ENCODE measurements around the gene DQX1.

DQX1 gene

DNA sequence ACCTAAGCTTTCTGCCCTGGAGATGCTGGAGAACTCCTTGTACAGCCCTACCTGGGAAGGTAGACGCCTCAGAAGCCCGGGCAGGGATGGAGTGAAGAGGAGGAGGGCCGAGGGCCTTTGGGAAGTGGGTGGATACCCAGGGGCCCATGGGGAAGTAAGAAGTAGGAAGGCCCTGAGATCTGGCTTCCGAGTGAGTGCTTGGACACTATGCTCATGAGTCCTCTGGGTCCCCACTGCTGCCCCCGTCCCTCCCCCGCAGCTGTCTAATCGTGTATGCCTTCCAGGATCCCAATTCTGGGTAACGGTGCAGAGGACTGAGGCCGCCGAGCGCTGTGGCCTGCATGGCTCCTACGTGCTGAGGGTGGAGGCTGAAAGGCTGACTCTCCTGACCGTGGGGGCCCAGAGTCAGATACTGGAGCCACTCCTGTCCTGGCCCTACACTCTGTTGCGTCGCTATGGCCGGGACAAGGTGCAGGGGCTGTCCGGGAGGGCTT is 29.6 kb upstream of the DQX1 start:
- H3K4me3 ChIP-seq: peak overlapping the region; percentile 34 to 59 (median 54)
- H3K27ac ChIP-seq: peak overlapping the region in 19 of 21 experiments; percentile 58 to 91 (median 76)

DNA sequence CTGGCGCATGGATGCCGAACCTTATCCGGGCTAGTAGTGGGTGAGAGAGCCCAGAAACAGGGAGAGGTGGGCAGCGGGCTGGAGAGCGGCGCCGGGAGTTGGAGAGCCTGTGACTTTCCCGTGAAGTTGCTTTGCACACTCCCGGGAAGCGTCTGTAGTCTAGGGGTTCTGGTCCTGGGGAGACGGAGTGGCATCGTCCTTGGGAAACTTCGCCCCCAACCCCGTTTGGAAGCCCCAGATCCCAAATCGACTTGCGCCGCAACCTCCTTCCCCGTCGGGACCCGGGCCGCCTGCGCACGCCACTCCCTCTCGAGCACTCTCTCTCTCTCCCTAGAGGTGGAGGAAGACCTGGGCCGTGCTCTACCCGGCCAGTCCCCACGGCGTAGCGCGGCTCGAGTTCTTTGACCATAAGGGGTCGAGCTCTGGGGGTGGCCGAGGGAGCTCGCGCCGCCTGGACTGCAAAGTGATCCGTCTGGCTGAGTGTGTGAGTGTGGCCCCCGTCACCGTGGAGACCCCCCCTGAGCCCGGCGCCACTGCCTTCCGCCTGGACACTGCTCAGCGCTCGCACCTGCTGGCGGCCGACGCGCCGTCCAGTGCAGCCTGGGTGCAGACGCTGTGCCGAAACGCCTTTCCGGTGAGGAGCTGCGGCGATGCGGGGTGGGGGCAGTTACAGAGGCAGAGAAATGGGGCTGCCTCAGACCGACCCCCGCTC is 28.9 kb upstream of the DQX1 start:
- Histone ChIP-seq H3K27ac (peak overlapping the region in 20 of 21 experiments; percentile 1 to 91 (median 75)), H3K4me3 (peak overlapping the region; percentile 34 to 59 (median 54))

DNA sequence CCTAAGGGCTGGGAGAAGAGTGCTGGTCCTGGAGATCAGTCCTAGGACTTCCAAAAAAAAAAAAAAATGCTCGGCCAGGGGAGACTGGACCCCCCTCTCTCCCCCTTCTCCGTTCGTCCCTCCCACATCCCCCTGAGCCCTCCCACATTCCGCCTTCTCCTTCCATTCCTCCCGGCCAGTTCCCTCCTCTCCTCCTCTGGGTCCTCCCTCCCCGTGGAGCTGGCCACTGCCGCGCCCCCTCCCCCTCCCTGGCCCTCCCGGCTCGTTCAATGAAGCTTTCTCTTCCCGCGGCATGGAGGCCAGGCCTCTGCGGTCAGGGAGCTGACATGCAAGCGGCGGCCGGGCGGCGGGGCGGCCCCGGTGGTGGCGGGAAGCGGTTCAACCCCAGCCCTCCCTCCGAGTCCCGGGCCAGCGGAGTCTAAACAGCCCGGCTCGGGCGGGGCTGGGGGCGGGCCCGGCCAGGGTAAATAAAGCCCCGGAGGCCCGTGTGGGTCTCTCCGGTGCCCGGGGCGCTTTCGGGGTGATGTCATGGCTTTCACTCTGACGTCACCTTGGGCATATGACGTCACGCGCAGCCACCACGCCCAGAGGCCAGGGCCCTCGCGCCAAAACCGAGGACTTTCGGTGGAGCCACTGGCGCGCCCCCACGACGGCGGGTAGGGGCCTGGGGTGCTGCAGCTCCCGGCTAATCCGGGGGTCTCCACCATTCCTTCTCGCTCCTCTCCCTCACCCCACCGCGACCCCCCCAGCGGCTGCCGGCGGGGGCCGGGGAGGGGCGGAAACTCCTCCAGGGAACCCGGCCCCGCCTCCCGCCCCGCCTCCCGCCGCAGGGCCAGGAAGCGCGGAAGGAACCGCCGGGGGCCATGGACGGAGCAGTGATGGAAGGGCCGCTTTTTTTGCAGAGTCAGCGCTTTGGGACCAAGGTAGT is 28.1 kb upstream of the DQX1 start, which contains the start of the genes DOK1 and LOXL3:
Gene DOK1, plus strand, starts transcription at position 829 of the 928 bp plus-strand sequence. Its CDS starts 35 bp downstream, at position 864.
Gene LOXL3, minus strand, starts transcription at position 51 of the 928 bp plus-strand sequence. CDS start 1,308 bp downstream, outside the sequence.
- peak within 1 kb of the TSS in 20 of 21 experiments; percentile 1 to 91 (median 75) for H3K27ac ChIP-seq
- peak within 1 kb of the TSS; percentile 34 to 59 (median 54) for H3K4me3 ChIP-seq

DNA sequence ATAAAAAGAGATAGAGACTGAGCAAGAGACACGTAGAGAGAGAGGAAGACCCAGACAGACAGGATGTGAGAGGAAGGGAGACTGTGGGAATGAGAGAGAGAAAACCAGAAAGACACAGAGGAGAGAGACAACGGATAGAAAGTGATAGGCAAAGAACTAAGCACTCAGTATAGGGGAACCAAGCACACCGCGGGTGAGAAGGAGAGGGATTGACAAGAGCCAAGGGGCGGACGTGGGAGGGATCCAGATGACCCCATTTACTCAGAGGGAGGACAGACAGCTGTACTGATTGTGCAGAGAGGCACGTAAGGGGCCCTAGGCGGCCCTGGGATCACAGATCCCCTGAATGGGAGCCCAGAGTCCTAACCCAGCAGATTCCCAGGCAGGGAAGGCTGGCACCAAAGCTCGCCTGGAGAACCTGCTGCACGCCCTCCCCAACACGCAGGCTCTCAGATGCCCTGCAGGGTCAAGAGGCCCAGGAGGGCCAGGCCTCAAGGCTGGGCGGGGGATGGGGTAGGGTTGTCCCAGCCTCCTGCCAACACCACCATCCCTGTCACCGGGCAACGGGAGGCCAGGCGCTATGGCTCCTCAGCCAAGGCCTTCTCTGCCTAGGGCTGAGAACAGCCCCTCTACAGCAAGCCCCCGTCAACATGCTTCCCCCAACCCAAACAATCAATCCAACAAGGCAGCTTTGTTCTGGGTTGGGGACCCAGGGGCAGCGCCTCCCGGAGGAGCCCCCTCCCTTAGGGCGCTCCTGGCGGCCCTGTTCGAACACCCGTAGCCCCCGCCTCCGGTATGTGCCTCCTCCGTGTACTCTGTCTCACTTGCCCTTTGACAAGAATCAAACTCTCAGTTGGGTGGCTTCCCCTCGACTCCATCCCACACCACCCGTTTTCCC is 27.1 kb upstream of the DQX1 start:
- Histone ChIP-seq H3K4me3 (peak overlapping the region in 5 of 7 experiments; percentile 48 to 59 (median 54)), H3K27ac (peak overlapping the region in 12 of 21 experiments; percentile 7 to 91 (median 56))

DNA sequence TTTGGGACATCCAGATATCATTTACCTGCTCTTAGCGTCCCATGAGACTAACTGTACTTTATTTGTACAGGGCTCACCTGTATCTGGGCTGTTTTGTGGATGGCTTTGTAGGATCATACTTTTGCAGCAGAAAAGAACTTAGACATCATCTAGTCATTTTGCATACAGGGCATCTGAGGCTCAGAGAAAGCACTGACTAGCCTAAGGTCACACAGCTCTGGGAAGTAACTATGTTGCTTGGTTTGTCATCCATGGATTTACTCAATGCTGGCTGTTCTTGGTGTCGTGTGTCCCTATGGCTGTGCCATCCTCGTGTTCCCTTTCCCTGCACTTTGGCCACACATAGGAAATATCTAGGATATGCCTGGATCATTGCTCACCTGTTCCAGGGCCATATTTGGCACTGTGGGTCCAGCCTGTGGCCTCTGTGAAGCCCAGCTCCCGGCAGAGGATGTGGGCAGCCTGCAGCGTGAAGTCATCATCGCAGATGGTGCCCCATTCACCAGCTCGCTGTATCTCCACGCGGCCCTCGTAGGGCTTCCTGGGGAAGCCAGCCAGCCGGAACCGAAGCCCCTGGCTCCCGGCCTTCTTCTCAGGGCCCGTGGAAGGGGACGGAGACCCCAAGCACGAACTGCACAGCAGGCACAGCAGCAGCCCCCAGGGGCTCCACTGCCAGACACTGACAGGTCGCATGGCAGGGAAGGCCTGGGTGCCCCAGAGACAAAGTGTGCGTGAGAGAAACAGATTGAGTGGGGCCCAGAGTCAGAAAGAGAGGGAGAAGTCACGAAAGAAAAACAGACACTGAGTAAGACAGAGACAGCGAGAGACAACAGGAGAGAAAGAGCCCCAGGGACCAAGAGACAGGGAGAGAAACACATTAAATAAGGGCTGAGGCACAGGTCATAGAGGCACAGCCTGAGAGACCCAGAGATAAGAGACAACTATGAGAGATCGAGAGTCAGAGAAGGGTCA is 26.2 kb upstream of the DQX1 start:
- Histone ChIP-seq H3K4me3 (no peak overlapping the region), H3K27ac (peak overlapping the region in 2 of 21 experiments; percentile 34 to 35)

DNA sequence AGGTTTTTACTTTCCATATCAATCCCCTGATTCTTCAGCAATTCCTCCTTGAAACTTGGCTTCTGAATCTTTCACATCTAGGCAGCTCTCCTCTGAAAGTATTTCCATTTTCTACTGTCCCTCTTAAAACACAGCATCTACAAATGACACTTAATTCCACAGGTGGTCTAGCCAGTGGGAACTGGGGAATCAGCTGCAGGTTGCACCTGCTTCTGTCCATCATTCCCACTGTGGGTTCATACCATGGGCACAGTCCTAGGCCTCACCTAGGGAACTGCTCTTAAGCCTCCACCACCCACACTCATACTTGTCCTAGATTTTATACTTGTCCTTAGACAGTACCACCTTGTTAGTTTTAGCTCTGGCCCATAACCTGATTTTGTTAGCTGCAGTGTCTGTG is 25.5 kb upstream of the DQX1 start:
- no peak overlapping the region for H3K27ac ChIP-seq
- no peak overlapping the region for H3K4me3 ChIP-seq

DNA sequence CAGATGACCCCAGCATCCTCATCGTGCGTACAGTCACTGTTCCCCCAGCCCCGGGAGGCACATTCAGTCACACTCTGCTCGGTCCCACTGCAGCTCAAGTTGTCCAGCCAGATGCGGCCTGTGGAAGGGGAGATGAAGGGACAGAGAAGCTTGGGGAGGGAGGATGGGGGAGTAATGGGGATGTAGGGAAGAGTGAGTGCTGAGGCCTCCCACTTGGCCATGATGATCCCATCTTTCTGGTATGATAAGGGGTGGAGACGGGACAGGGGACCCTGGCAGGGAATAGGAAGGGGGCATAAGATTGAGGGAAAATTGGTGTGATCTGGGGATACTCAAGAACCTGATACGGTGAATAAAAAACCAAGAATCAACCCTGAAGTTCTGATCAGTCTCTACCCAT is 24.2 kb upstream of the DQX1 start:
- Histone ChIP-seq H3K4me3 (no peak overlapping the region), H3K27ac (no peak overlapping the region)

DNA sequence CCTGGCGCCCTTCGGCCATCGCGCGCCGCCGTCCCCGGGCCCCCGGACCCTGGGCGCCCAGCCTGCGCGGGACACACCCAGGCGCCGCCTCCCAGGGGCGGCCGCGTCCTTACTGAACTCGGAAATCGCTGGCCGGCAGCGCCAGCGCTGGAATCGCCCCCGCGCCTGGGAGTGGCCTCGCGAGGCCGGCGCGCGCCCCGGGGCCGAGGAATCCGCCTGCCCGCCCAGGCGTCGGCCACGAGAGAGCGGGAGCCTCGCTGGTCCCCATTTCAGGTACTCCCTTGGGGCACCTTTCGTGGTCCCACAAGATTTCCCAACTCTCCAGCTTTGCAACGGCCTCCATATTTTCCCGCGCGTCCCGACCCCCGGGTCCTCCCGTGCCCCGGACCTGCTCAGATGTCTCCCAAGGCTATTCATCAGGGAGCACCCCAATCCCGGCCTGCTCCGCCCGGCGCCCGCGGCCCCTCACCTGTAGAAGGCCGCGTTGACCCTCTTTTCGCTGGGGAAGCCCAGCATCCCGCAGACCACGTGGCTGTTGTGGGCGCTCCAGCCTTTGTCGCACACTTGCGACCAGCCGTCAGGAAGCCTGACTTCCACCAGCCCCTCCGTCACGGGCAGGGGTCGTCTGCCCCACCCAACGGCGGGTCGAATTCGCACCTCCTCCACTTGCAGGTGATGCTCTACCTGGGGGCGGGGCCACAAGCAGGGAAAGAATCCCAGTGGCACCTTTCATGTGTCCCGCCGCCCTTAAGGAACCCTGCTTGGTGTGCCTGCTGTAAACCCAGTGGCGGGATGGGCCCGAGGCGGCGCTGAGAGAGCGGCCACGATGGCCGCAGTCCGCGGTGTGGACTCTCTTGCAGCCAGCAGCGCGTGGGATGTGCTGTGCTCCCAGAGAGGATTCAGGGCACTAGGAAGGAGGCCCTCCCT is 23.1 kb upstream of the DQX1 start:
- Histone ChIP-seq H3K4me3 (peak overlapping the region; percentile 21 to 53 (median 47)), H3K27ac (peak overlapping the region in 19 of 21 experiments; percentile 9 to 86 (median 63))

DNA sequence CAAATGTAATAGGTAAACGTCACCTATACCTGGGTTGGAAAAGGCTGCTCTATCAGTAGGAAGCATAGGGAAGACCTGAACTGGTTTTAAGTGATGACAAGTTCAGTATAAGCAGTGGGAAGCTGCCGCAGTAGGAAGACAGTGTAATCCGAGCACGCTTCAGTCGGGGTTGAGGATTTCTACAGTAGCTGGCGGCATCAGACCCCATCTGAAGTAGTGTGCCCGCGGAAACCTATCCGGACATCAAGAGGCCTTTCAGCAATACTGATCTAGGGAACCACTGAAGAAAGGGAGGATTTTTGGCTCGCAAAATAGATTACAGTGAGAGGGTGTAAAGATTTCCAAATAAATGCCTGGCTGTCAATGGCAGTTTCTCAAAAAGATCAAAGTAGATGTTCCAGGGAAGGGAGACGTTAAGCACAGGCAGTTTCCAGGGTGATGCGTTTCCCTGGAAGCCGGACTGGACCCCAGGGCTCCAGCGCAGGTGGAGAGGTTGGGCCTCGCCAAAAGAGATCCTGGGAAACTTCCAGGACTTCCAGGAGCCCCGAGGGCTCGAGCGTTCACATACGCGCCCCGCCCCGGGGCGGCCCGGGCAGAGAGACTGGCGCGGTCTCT is 22.4 kb upstream of the DQX1 start:
- Histone ChIP-seq H3K4me3 (peak overlapping the region; percentile 21 to 53 (median 47)), H3K27ac (peak overlapping the region in 19 of 21 experiments; percentile 9 to 86 (median 63))

DNA sequence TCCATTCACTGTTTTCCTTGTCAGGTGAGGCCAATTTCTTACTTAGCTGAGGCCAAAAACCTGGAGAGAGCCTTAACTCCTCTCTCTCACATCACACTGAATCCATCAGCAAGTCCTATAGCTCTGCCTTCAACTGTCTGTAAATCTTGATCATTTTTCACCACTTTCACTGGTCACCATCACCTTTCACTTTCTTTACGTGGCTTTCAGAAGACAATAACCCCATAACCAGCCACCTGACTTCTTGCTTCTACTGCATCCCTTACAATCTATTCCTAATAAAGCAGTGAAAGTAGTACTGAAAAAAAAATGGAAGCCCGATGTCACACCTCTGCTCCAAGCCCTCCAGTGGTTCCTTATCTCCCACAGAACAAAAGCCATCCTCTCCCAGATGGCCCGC is 20.0 kb upstream of the DQX1 start:
- Histone ChIP-seq H3K4me3 (no peak overlapping the region), H3K27ac (no peak overlapping the region)

DNA sequence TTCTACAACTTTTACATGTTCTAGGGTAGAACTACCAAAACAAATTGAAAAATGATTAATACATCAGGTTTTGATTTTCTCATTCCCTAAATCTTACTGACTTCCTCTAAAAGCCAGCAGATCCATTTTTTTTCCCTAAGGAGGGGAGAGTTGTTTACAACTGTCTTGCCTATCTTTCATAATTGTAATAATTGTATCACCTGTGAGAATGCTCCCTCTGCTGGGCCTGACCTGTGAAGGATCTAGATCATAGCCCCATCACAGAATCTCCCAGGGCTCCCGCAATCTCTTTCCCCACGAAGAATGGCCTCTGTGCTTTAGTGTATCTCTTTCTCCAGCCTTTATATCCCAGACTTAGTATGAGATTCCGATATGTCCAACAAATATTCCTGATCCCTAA is 18.6 kb upstream of the DQX1 start:
- Histone ChIP-seq H3K27ac (no peak overlapping the region), H3K4me3 (no peak overlapping the region)

DNA sequence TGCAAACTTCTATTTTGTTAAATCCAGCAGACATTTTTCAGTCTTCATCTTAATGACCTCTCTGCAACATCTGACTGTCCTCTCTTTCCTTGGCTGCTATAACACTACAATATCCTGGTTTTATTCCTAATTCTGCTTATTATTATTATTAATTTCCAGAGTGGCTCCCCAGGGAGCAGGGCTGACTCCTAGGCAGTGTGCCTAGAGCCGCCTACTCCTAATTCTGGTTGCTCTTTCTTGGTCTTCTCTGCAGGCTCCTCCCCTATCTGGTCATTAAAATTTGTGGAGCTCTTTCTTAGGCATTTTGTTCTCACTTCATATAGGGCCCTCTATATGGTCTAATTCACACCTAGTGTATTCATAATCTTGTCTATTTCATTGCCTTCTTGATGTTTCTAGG is 16.9 kb upstream of the DQX1 start:
- Histone ChIP-seq H3K27ac (no peak overlapping the region), H3K4me3 (no peak overlapping the region)

DNA sequence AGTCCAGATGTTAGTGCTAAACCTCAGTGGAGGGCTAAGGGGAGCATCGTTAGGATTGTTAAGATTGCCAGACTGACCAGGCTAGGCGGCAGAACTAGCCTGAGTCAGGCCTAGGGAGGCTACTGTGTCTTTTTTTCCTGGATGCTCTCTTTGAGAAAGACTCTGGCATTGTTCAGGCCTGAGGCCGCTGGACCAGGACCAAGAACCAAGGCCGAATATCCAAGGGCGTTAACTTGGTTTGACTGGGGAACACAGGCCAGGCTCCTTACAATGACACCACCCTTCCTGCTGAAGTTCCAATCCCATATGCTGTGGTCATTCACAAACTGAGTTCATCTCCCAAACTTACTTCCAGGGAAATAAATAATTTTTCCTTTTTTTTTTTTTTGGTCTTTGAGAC is 14.3 kb upstream of the DQX1 start:
- peak overlapping the region in 3 of 21 experiments; percentile 16 to 32 (median 28) for H3K27ac ChIP-seq
- no peak overlapping the region for H3K4me3 ChIP-seq

DNA sequence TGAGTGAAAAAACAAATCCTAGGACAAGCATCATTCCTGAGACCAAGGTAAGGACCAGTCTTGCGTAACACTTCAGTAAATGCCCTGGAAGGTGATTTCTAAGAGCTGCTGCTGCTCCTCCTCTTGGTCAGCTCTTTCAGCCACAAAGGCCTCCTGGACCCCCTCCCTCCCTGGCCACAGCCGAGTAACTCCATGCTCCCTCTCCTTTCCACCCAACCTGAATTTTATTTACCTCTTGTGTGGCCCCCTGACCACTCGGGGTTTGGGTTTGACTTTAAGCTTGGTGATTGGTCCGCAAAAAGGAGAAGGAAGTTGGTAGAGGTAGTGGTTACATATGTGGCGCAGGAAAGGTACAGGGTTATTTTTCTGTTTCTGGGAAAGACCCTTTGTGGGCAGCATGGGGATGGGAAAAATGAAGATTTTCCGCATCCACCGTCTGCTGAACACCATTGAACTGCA is 12.9 kb upstream of the DQX1 start:
- Histone ChIP-seq H3K4me3 (no peak overlapping the region), H3K27ac (peak overlapping the region in 1 of 21 experiments; percentile 33)

DNA sequence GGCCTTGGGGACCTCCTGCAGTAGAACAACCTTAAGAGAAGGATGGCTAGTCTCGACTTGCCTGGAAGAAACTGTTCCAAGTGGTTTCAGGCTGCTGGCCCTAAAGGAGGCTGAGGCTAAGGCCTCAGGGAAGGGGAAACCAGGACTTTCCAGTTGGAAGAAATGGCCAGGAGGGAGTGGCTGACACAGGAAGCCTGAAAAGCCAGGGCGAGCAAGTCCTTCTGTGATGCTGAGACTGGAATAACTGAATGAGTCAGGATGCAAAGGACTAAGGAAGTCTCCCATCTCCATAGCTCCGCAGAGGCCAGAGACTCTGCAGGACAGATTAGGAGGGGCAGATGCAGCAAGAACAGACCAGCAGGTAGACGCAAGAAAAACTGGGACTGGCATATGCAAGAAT is 11.1 kb upstream of the DQX1 start:
- no peak overlapping the region for H3K4me3 ChIP-seq
- H3K27ac ChIP-seq: no peak overlapping the region

DNA sequence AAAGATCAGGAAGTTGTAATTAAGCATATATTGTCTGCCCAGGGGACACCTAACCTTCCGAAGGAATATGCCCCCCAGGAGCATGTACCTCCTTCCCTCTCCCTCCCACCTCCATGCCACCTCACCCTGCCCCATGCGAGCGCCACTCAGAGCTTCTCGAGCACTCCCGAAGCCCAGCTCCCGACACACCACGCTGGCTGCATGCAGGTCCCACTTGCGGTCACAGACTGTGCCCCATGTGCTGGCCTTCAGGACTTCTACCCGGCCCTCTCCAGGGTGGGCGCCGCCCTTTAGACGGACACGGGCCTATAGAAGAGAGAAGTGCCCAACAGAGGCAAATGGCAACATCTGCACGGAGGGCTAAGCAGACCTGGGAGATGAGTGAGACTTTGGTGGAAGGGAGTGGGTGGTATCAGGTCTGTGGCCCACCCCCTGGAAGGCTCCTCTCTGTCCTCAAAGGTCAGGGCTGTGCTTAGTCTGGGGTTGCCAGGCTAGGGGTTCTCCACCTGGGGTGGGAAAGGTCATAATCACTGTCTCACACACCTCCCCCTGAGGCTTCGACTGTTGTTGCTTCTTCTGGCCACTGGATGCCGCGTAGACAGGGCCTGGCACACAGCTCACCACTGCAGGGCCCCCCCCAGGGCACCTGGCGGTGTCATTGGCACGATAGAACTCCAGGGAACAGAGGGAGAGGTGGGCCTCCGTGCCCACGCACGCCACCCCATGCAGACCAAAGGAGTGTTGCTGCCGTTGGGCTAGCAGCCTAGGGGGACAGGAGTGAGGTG is 10.3 kb upstream of the DQX1 start:
- Histone ChIP-seq H3K27ac (no peak overlapping the region), H3K4me3 (no peak overlapping the region)
